ENCODE results near the gene ADD3. TPM values are rescaled to one million over a fixed set of nuclear protein-coding genes. Genes with fewer than 3 reads are reported as not detected.

The ADD3 gene
- total and polyA plus RNA-seq, 2 experiments from 2014 or later = 83.2 to 216 TPM

- Histone ChIP-seq H3K27ac (no peak overlapping the region), H4K20me1 (ENCODE audit: insufficient read depth, poor library complexity, severe bottlenecking) (no peaks in the 10 kb centered on the region), H3K4me1 (ENCODE audit: insufficient read depth) (peaks cover 7% of the 10 kb centered on the region), H3K9me2 (replicated peaks; ENCODE audit: insufficient read depth) (no peaks in the 10 kb centered on the region), H3K79me2 (no peaks in the 10 kb centered on the region), H2AFZ (no peak overlapping the region), H3K4me2 (no peak overlapping the region), H3K36me3 (replicated peaks; ENCODE audit: insufficient read depth, low read depth) (no peaks in the 10 kb centered on the region), H3K9me3 (ENCODE audit: low read depth) (no peaks in the 10 kb centered on the region), H3K4me3 (no peak overlapping the region), H3K27me3 (no peaks in the 10 kb centered on the region)
- 95% methylated on average over 8 of the region's 8 CpGs for WGBS (ENCODE audit: low lambda C conversion rate, missing lambda C conversion rate)
- DNase-seq (ENCODE audit: low spot score) = no peak
- no peak for TF ChIP-seq CTCF (IDR thresholded peaks at IDR 0.05; ENCODE audit: poor library complexity)
- TF ChIP-seq EZH2phosphoT487 (IDR thresholded peaks at IDR 0.05; ENCODE audit: low read depth, severe bottlenecking, unreplicated experiment) = no peak
- TF ChIP-seq EZH2 (IDR thresholded peaks at IDR 0.05; ENCODE audit: borderline replicate concordance) = no peak
Measured at GRCh38 chr10:110156046-110156445, 148.3 kb downstream of the ADD3 start.

- H3K4me2 ChIP-seq = no peak overlapping the region
- H2AFZ ChIP-seq = no peak overlapping the region
- no peaks in the 10 kb centered on the region for H3K36me3 ChIP-seq (replicated peaks; ENCODE audit: insufficient read depth, low read depth)
- H3K79me2 ChIP-seq = no peaks in the 10 kb centered on the region
- no peaks in the 10 kb centered on the region for H3K4me1 ChIP-seq (ENCODE audit: insufficient read depth)
- TF ChIP-seq CTCF (IDR thresholded peaks at IDR 0.05; ENCODE audit: poor library complexity) = no peak
- no peak for TF ChIP-seq EZH2 (IDR thresholded peaks at IDR 0.05; ENCODE audit: borderline replicate concordance)
- TF ChIP-seq EZH2phosphoT487 (IDR thresholded peaks at IDR 0.05; ENCODE audit: low read depth, severe bottlenecking, unreplicated experiment) = no peak
- H3K27me3 ChIP-seq = no peaks in the 10 kb centered on the region
- no peak overlapping the region for H3K4me3 ChIP-seq
- no peaks in the 10 kb centered on the region for H3K9me2 ChIP-seq (replicated peaks; ENCODE audit: insufficient read depth)
- DNase-seq (ENCODE audit: low spot score) = no peak
- H4K20me1 ChIP-seq (ENCODE audit: insufficient read depth, poor library complexity, severe bottlenecking) = no peaks in the 10 kb centered on the region
- 76% methylated on average over 11 of the region's 11 CpGs for WGBS (ENCODE audit: low lambda C conversion rate, missing lambda C conversion rate)
- no peaks in the 10 kb centered on the region for H3K9me3 ChIP-seq (ENCODE audit: low read depth)
- no peak overlapping the region for H3K27ac ChIP-seq
Measured at GRCh38 chr10:110158051-110159005, 150.5 kb downstream of the ADD3 start.

- no peak for DNase-seq (ENCODE audit: low spot score)
- WGBS (ENCODE audit: low lambda C conversion rate, missing lambda C conversion rate) = 80% methylated on average over 4 of the region's 4 CpGs
- no peaks in the 10 kb centered on the region for H3K4me1 ChIP-seq (ENCODE audit: insufficient read depth)
- H3K36me3 ChIP-seq (replicated peaks; ENCODE audit: insufficient read depth, low read depth) = no peaks in the 10 kb centered on the region
- no peaks in the 10 kb centered on the region for H3K9me2 ChIP-seq (replicated peaks; ENCODE audit: insufficient read depth)
- H3K79me2 ChIP-seq = no peaks in the 10 kb centered on the region
- no peak overlapping the region for H3K4me2 ChIP-seq
- H3K9me3 ChIP-seq (ENCODE audit: low read depth) = no peaks in the 10 kb centered on the region
- no peak overlapping the region for H3K4me3 ChIP-seq
- no peaks in the 10 kb centered on the region for H3K27me3 ChIP-seq
- H2AFZ ChIP-seq = no peak overlapping the region
- H4K20me1 ChIP-seq (ENCODE audit: insufficient read depth, poor library complexity, severe bottlenecking) = no peaks in the 10 kb centered on the region
- no peak overlapping the region for H3K27ac ChIP-seq
- TF ChIP-seq EZH2 (IDR thresholded peaks at IDR 0.05; ENCODE audit: borderline replicate concordance) = no peak
- no peak for TF ChIP-seq EZH2phosphoT487 (IDR thresholded peaks at IDR 0.05; ENCODE audit: low read depth, severe bottlenecking, unreplicated experiment)
- TF ChIP-seq CTCF (IDR thresholded peaks at IDR 0.05; ENCODE audit: poor library complexity) = no peak
Measured at GRCh38 chr10:110160081-110160480, 152.3 kb downstream of the ADD3 start.

Data from hepatocyte (in vitro differentiated cells).